Breast epithelium (tissue), 4 donors: Measurements from ENCODE around the gene ALOX15. TPM values are rescaled to one million over a fixed set of nuclear protein-coding genes. Genes with fewer than 3 reads are reported as not detected.

Experiments
- DNase-seq, 2 donors: peaks; one replicate each; pipeline ENCODE4 v3.0.0-alpha.2; 2019; ENCODE audit warnings: low spot score in 2 of 2
- H3K27ac ChIP-seq, 2 donors: fragments of 200-600 bp; sonication (generic) in 1 of 2; one replicate each; pipeline ENCODE4 v1.5.1; 2016 to 2019; ENCODE audit warnings: mild to moderate bottlenecking in 1 of 2
- H3K27me3 ChIP-seq, 2 donors: fragments of 200-600 bp; sonication (generic) in 1 of 2; one replicate each; pipeline versions ENCODE4 v1.5.1 to v1.6.0; 2017 to 2019; ENCODE audit warnings: control low read depth in 1 of 2, mild to moderate bottlenecking in 1 of 2
- H3K36me3 ChIP-seq: fragments of 200-600 bp; one replicate; pipeline ENCODE4 v1.5.1; 2019
- H3K4me1 ChIP-seq, 2 donors: fragments of 200-600 bp; sonication (generic); one replicate each; pipeline ENCODE4 v1.5.1; 2016 to 2019; ENCODE audit warnings: control low read depth in 1 of 2
- H3K4me3 ChIP-seq, 3 donors: fragments of 200-600 bp; sonication (generic); 1 replicate in 2 of 3; 2 replicates in 1 of 3; pipeline ENCODE4 v1.5.1; 2016 to 2019; ENCODE audit warnings: mild to moderate bottlenecking in 3 of 3, moderate library complexity in 2 of 3
- H3K9me3 ChIP-seq, 2 donors: fragments of 200-600 bp; sonication (generic) in 1 of 2; one replicate each; pipeline ENCODE4 v1.5.1; 2016 to 2019; ENCODE audit warnings: control low read depth in 1 of 2
- POLR2A ChIP-seq: fragments of 450-650 bp; IDR thresholded peaks from one replicate; pipeline ENCODE4 v1.6.1; 2016; ENCODE audit warnings: antibody characterized with exemption, mild to moderate bottlenecking, moderate library complexity
- POLR2AphosphoS5 ChIP-seq, 3 donors: sonication (generic); formaldehyde crosslinking; IDR thresholded peaks; one replicate each; pipeline ENCODE4 v1.6.1; 2017; ENCODE audit warnings: antibody characterized with exemption in 3 of 3
- intact Hi-C: fragments of 100-400 bp; cut with DNase I; formaldehyde crosslinking; loops from one replicate; pipeline ENCODE4 v1.15.1; 2023; ENCODE audit warnings: low total_unique reads
- total RNA-seq, 3 donors: library from RNA; depleted of rRNA; stranded (reverse); fragments of >200 nt; gene quantifications; one replicate each; pipeline ENCODE4 v1.1.0, GENCODE V29; 2016
- TF ChIP-seq, protein P1 (sequence below), 3 donors: fragments of 450-650 bp; IDR thresholded peaks; one replicate each; pipeline ENCODE4 v1.5.1; 2016 to 2017; ENCODE audit warnings: antibody characterized with exemption in 3 of 3, mild to moderate bottlenecking in 3 of 3, moderate library complexity in 3 of 3

Gene ALOX15
- total RNA-seq, 3 donors from 2014 or later = 0.98 to 47.9 TPM; not detected in 1

- Histone ChIP-seq H3K4me1 (no peaks in the 10 kb centered on the region), H3K27ac (peak within 1 kb of the TSS; percentile 46 to 54), H3K9me3 (no peaks in the 10 kb centered on the region), H3K4me3 (peak within 1 kb of the TSS; percentile 35 to 78 (median 56)), H3K36me3 (no peaks in the 10 kb centered on the region), H3K27me3 (peaks cover 0 to 22% of the 10 kb centered on the region in 2 donors)
- TF ChIP-seq POLR2A (no peak), POLR2AphosphoS5 (IDR thresholded peaks at IDR 0.05) (no peak)
- TF ChIP-seq, protein P1, sequence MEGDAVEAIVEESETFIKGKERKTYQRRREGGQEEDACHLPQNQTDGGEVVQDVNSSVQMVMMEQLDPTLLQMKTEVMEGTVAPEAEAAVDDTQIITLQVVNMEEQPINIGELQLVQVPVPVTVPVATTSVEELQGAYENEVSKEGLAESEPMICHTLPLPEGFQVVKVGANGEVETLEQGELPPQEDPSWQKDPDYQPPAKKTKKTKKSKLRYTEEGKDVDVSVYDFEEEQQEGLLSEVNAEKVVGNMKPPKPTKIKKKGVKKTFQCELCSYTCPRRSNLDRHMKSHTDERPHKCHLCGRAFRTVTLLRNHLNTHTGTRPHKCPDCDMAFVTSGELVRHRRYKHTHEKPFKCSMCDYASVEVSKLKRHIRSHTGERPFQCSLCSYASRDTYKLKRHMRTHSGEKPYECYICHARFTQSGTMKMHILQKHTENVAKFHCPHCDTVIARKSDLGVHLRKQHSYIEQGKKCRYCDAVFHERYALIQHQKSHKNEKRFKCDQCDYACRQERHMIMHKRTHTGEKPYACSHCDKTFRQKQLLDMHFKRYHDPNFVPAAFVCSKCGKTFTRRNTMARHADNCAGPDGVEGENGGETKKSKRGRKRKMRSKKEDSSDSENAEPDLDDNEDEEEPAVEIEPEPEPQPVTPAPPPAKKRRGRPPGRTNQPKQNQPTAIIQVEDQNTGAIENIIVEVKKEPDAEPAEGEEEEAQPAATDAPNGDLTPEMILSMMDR (IDR thresholded peaks at IDR 0.05) = no peak
- intact Hi-C loops = no loop called here
- no peak for DNase-seq
These were observed 57.2 kb downstream of the ALOX15 start, which contains the start of gene SMTNL2 for GRCh38 chr17:4584101-4584916. Gene SMTNL2, plus strand, starts transcription at chr17:4584529. Its CDS starts 77 bp downstream, at chr17:4584606.

DNA sequence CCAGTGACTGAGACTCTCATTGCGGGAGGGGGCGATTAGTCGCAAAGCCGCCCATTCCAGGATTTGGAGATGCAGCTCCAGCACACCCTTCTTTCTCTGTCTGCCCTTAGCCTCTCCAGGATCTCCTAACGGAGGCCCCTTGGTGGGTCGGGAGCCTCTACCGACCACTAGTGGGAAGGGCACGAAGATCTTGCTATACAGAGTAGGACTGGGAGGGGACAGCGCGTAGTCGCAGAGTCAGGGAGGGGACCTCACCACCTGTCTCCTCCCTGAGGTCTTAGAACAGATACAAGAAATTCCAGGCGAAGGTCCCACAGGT is 57.7 kb downstream of the ALOX15 start:
- Histone ChIP-seq H3K9me3 (no peaks in the 10 kb centered on the region), H3K36me3 (no peaks in the 10 kb centered on the region), H3K27ac (peak overlapping the region in 1 of 2 donors; percentile 46), H3K27me3 (peaks cover 0 to 22% of the 10 kb centered on the region in 2 donors), H3K4me1 (no peaks in the 10 kb centered on the region), H3K4me3 (peak overlapping the region; percentile 35 to 78 (median 56))
- DNase-seq = no peak
- intact Hi-C loops = no loop called here
- TF ChIP-seq, protein P1 (IDR thresholded peaks at IDR 0.05) = no peak
- TF ChIP-seq POLR2AphosphoS5 (IDR thresholded peaks at IDR 0.05) (no peak), POLR2A (no peak)

- H3K27ac ChIP-seq = no peak overlapping the region
- no peak for DNase-seq
- intact Hi-C loops = no loop called here
- no peak overlapping the region for H3K4me3 ChIP-seq
- no peaks in the 10 kb centered on the region for H3K36me3 ChIP-seq
- TF ChIP-seq POLR2AphosphoS5 (IDR thresholded peaks at IDR 0.05) (no peak), POLR2A (no peak)
- TF ChIP-seq, protein P1 (IDR thresholded peaks at IDR 0.05) = no peak
- no peaks in the 10 kb centered on the region for H3K4me1 ChIP-seq
- H3K9me3 ChIP-seq = no peaks in the 10 kb centered on the region
- peaks cover 0 to 22% of the 10 kb centered on the region in 2 donors for H3K27me3 ChIP-seq
These were observed 58.3 kb downstream of the ALOX15 start for GRCh38 chr17:4583206-4583605.

- TF ChIP-seq, protein P1 (IDR thresholded peaks at IDR 0.05) = no peak
- TF ChIP-seq POLR2A (no peak), POLR2AphosphoS5 (IDR thresholded peaks at IDR 0.05) (no peak)
These were observed 58.8 kb downstream of the ALOX15 start for GRCh38 chr17:4582691-4583090.

GRCh38 chr17:4582101-4582501 is 59.4 kb downstream of the ALOX15 start:
- no peaks in the 10 kb centered on the region for H3K4me1 ChIP-seq
- no peak for DNase-seq
- no peak overlapping the region for H3K4me3 ChIP-seq
- H3K27me3 ChIP-seq = peaks cover 0 to 22% of the 10 kb centered on the region in 2 donors
- TF ChIP-seq POLR2A = no peak
- no peak for TF ChIP-seq POLR2AphosphoS5 (IDR thresholded peaks at IDR 0.05)
- TF ChIP-seq, protein P1 (IDR thresholded peaks at IDR 0.05) = no peak
- no peaks in the 10 kb centered on the region for H3K36me3 ChIP-seq
- H3K9me3 ChIP-seq = no peaks in the 10 kb centered on the region
- intact Hi-C loops = no loop called here
- no peak overlapping the region for H3K27ac ChIP-seq

More at GRCh38 chr17:4582691-4583090, 58.8 kb downstream of the ALOX15 start:
- H3K4me3 ChIP-seq = no peak overlapping the region
- DNase-seq = no peak
- no peaks in the 10 kb centered on the region for H3K36me3 ChIP-seq
- no peaks in the 10 kb centered on the region for H3K9me3 ChIP-seq
- no peaks in the 10 kb centered on the region for H3K4me1 ChIP-seq
- peaks cover 0 to 22% of the 10 kb centered on the region in 2 donors for H3K27me3 ChIP-seq
- intact Hi-C loops = no loop called here
- no peak overlapping the region for H3K27ac ChIP-seq
